HK-2 (cell line): ENCODE data around the gene LIPG.
"Not testable (repeated sequence)": the region's sequence is repeated elsewhere in the genome, so short reads cannot be mapped to it uniquely, and the experiment has no call there.

Source experiments
- DNase-seq: peaks from one replicate; pipeline ENCODE4 v3.0.0-alpha.2; 2018; ENCODE audit not compliant: unreplicated experiment

LIPG gene

GRCh38 chr18:49573835-49574234, 12.0 kb downstream of the LIPG start:
- DNase-seq: no peak

DNA sequence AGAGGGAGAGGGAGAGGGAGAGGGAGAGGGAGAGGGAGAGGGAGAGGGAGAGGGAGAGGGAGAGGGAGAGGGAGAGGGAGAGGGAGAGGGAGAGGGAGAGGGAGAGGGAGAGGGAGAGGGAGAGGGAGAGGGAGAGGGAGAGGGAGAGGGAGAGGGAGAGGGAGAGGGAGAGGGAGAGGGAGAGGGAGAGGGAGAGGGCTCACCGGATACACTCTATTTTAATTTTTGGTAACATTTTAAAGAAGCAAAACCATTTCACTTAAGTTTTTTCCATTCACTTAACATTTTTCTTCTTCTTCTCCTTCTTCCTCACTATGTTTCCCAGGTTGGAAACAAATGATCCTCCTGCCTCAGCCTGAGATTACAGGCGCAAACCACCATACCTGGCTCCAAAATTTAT, 17.2 kb downstream of the LIPG start:
- not testable (repeated sequence) for DNase-seq

DNA sequence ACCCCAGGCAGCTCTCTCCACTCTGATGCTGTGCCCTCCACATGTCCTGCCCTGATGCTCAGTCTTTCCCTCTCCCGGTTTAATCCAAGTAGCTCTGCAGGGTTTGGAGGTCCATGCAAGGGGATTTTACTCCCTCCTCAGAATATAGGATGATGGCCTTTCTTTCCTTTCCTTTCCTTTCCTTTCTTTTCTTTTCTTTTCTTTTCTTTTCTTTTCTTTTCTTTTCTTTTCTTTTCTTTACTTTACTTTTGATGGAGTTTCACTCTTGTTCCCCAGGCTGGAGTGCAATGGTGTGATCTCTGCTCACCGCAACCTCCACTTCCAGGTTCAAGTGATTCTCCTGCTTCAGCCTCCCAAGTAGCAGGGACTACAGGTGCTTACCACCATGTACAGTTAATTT, 17.7 kb downstream of the LIPG start:
- DNase-seq: not testable (repeated sequence)

DNA sequence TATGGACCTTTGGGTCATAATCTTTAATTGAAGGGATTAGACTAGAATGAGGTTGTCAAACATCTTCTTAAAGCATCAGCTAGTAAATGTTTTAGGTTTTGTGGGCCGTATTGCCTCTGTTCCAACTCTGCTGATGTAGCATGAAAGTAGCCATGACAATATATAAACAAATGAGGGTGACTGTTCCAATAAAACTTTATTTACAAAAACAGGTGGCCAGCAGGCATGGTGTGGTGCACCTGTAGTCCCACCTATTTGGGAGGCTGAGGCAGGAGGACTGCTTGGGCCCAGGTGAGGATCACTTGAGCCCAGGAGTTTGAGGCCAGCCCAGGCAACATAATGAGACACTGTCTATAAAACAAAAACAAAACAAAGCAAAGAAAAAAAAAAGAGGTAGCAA, 18.4 kb downstream of the LIPG start:
- no peak for DNase-seq

- no peak for DNase-seq
Measured at GRCh38 chr18:49581371-49581770, 19.5 kb downstream of the LIPG start.

DNA sequence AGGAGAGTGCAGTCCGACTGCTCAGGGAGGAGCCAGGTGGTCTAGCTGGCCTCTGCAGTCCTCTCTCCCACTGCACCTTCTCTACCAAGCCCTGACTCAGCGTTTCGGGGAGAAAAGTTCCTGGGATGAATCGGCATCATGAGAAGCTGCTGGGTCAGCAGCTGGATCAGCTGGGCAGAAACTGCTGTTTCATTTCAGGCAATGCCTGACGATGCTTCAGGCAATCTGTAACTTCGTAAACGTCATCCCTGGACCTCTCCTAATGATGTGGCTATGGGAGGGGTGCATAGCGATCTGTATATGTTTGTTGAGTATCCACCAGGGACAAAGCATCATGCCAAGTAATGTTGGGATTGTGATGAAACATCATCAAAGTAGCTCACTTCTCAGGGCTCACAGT, 20.7 kb downstream of the LIPG start:
- no peak for DNase-seq

DNA sequence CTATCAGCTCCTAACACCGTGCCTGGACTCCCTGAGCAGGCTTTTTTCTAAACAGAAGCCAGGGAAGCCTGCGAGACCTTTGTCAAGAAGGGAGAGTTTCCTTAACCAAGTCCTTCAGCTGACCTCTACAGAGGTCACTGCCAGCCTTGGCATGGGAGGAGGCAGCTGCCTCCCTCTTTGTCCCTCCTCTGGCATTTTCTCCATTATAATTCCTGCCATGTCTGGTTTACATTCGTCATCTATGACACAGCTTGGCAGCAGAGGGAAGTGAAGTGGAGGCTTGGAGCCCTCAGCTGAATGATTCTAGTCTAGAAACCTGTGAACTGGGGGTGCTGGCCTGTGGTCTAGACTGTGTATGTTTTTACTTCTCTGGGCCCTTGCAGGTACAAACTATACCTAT, 22.5 kb downstream of the LIPG start:
- DNase-seq: no peak

DNA sequence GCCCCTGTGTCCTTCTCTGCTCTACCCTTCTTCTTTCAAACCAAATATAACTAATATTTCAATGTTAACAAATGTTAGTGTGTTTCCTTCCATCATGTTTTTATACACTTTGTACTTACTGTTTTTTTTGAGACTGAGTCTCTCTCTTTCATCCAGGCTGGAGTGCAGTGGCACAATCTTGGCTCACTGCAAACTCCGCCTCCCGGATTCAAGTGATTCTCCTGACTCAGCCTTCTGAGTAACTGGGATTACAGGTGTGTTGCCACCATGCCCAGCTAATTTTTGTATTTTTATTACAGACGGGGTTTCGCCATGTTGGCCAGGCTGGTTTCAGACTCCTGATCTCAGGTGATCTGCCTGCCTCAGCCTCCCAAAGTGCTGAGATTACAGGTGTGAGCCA, 23.1 kb downstream of the LIPG start:
- not testable (repeated sequence) for DNase-seq

- no peak for DNase-seq
Measured at GRCh38 chr18:49585781-49586663, 24.2 kb downstream of the LIPG start.

- no peak for DNase-seq
Measured at GRCh38 chr18:49588171-49588570, 26.3 kb downstream of the LIPG start.

DNA sequence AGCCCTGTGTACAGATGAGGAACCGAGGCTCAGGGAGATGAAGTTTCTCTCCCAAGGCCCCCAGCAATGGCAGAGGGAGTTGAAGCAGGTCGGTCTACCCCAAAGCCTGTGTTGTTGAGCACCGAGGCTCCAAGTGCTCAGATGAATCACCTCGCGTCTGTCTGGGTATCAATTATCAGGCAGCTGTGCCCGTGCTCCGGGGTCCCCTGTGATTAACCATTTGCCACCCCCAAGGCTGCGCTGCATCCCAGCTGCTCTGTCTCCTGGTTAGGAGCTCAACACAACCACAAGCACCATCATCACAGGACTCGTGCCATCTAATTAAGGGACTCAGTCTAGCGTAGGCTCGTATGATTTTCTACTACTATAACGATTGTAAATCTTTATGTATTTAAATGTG, 27.1 kb downstream of the LIPG start:
- DNase-seq: no peak

GRCh38 chr18:49590608-49591007, 28.8 kb downstream of the LIPG start:
- no peak for DNase-seq

DNA sequence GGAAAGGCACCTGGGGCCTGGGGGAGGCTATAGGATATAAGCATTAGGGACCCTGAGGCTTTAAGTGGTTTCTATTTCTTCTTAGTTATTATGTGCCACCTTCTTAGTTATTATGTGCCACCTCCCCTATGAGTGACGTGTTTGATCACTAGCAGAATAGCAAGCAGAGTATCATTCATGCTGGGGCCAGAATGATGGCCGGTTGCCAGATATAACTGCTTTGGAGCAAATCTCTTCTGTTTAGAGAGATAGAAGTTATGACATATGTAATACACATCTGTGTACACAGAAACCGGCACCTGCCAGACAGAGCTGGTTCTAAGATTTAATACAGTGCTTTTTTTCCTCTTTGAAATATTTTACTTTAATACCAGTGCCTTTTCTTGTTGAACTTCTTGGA, 29.4 kb downstream of the LIPG start:
- no peak for DNase-seq

- no peak for DNase-seq
Measured at GRCh38 chr18:49591775-49592174, 29.9 kb downstream of the LIPG start.

DNA sequence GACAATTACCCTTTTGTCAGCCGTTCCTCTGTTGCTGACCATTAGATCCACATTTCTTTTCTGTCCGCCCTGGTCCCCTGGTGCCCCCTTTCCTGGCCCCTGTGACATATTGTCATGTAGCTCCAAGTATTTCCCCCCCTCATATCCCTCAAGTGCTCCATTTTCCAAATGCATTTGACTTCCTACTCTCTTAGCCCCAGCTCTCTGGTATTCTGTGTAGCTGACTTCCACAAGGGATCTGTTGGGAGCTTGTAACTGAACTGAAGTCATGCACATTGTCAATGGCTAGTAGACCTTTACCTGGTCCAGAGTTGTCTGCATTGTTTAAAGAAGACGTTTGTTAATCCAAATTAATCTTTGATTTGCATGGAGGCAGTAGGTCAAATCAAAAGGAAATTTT, 34.8 kb downstream of the LIPG start:
- no peak for DNase-seq

GRCh38 chr18:49597157-49597931, 35.5 kb downstream of the LIPG start:
- DNase-seq: no peak

DNA sequence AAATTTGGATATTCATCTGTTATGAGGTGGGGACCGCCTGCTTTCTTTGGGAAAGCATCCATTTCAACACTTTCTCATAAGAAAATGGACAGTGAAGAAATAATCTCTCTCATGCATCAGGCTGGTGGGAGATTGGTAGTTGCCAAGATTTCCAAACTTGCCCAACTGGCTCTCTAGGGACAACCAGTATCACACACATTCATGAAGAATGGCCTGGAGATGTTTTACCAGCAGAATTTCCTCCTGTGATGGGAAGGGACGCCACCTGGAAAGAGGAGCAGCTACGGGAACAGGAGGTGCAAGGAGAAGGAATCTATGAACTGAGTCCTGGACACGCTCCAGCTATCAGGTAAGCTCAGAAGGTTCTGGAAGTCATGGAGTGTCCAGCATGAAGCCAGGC, 39.4 kb downstream of the LIPG start:
- no peak for DNase-seq

DNA sequence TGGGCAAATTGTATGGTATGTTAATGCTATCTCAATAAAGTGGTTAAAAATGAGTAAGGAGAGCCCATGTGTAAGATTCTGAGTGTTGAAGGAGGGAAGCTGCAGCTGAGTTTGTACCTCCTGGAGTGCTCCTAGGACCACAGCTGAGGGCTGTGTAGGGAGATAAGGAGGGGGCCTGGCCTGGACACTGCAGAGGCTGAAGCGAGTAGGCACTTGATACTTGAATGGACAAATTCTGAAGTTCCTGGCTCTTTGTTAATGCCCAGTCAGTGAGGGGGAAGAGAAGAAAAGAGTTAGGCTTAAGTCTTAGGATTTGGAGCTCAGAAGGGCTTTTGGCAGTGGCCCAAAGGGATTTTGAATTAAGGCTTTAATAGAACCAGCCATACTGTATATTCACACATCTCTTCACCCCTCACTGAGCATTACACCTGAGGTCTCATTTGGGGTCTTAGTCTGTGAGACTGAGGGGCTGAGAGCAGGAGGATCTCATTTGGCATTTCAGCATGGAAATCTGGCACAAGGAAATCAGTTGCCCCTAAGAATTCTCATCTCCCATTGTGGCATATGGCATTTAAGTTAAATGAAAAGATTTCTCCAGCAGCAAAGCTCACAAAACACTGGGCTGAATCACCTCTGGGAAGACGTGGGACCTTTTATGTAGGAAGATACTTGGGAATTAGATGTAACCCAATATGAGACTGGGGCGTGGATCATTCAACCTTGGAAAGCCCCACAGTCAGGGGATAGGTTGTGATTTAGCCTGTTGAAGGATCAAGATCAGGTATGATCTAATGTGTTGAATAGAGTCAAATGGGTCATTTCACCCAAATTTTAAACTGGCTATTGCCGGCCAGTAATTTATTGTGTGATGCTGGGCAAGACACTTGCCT, 46.8 kb downstream of the LIPG start:
- DNase-seq: no peak

DNA sequence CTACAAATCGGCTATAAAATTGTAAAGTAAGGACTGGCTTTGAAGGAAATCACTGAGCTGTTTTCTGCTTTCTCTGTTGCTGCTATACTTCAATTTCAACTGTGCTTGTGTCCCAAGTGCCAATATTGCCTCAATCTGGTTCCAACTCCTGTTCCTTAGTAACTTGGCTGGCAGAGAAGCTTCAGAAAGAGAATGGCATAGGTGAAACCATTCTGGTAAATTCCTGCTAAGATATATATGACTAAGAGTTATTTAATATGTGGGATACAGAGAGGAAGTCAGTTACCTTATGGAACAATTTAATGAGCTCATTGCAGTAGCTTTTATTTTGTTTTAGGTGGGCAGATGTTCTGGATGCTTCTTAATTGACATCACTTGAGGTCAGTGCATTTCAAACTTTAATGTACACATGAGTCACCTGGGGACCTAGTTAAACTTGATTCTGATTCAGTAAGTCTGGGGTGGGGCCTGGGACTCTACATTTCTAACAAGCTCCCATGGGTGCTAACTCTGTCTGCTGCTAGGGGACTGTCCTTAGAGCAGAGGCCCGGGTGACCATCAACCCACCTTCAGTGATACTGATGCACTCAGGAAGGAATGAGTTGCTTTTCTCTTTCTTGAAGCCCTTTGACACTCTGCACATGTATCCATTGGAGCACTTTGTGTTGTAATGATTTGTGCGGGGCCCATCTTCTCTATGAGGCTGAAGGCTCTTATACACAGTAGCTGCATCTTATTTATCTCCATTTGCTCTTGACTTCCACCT, 47.6 kb downstream of the LIPG start:
- no peak for DNase-seq

- no peak for DNase-seq
Measured at GRCh38 chr18:49610022-49610445, 48.2 kb downstream of the LIPG start.

- no peak for DNase-seq
Measured at GRCh38 chr18:49611316-49611715, 49.5 kb downstream of the LIPG start.
